Thyroid gland (tissue), 4 donors: Measurements from ENCODE around the gene APOA4. TPM values are rescaled to one million over a fixed set of nuclear protein-coding genes. Genes with fewer than 3 reads are reported as not detected.
A peak's percentile ranks its signal among the peaks of the same experiment; 100 is the strongest.
"Not testable (repeated sequence)": the region's sequence is repeated elsewhere in the genome, so short reads cannot be mapped to it uniquely, and the experiment has no call there.

Experiments
- DNase-seq, 2 donors: peaks; one replicate each; pipeline ENCODE4 v3.0.0-alpha.2; 2019
- H3K27ac ChIP-seq, 3 donors: fragments of 200-600 bp; sonication (generic); 1 replicate in 2 of 3; 2 replicates in 1 of 3; pipeline ENCODE4 v1.5.1; 2016 to 2019; ENCODE audit warnings: mild to moderate bottlenecking in 1 of 3, moderate library complexity in 1 of 3
- H3K27me3 ChIP-seq: fragments of 200-600 bp; sonication (generic); one replicate; pipeline ENCODE4 v1.5.1; 2019
- H3K36me3 ChIP-seq, 2 donors: fragments of 200-600 bp; sonication (generic); one replicate each; pipeline ENCODE4 v1.5.1; 2016 to 2019
- H3K4me1 ChIP-seq, 2 donors: fragments of 200-600 bp; sonication (generic); one replicate each; pipeline ENCODE4 v1.5.1; 2017 to 2019
- H3K4me3 ChIP-seq, 3 donors: fragments of 200-600 bp; sonication (generic); replicated peaks in 1 of 3; 1 replicate in 2 of 3; 2 replicates in 1 of 3; pipeline ENCODE4 v1.5.1; 2016; ENCODE audit warnings: mild to moderate bottlenecking in 1 of 3
- H3K9me3 ChIP-seq: fragments of 200-600 bp; sonication (generic); one replicate; pipeline ENCODE4 v1.5.1; 2017
- CTCF ChIP-seq, 6 experiments: fragments of 200-600 bp in 3 of 6; fragments of 450-650 bp in 3 of 6; sonication (generic) in 3 of 6; IDR thresholded peaks; one replicate each; pipeline ENCODE4 v1.5.1; 2016 to 2019; ENCODE audit warnings: antibody characterized with exemption in 6 of 6, mild to moderate bottlenecking in 2 of 6, inconsistent platforms in 1 of 6, moderate library complexity in 1 of 6
- POLR2A ChIP-seq, 2 donors: fragments of 450-650 bp; IDR thresholded peaks; one replicate each; pipeline ENCODE4 v1.6.1; 2017; ENCODE audit warnings: antibody characterized with exemption in 2 of 2, mild to moderate bottlenecking in 2 of 2, moderate library complexity in 1 of 2
- WGBS, 2 donors: methylation state at CpG; one replicate each; pipeline ENCODE4 v1.1.5; 2017; 5-methylcytosine and 5-hydroxymethylcytosine counted together
- intact Hi-C: fragments of 100-400 bp; cut with DNase I; formaldehyde crosslinking; loops from one replicate; pipeline ENCODE4 v1.15.1; 2023
- total RNA-seq, 4 donors: library from RNA; depleted of rRNA; stranded (reverse); fragments of >200 nt; gene quantifications; one replicate each; pipeline ENCODE4 v1.2.3, GENCODE V29; 2016

The APOA4 gene
- total RNA-seq, 4 donors from 2014 or later = not detected

GRCh38 chr11:116837231-116838091, 14.4 kb upstream of the APOA4 start, which contains the start of gene APOA1:
TSS of gene APOA1 (minus strand) at chr11:116837622. CDS start at chr11:116837387, 235 bp downstream.
- peaks cover 37 to 44% of the 10 kb centered on the region in 2 donors for H3K4me1 ChIP-seq
- 73 to 76% methylated on average over 16 to 18 of the region's 19 CpGs for WGBS, 2 donors
- no peaks in the 10 kb centered on the region for H3K27me3 ChIP-seq
- H3K27ac ChIP-seq = peak within 1 kb of the TSS; percentile 96 to 97 (median 96)
- H3K36me3 ChIP-seq = no peaks in the 10 kb centered on the region
- H3K9me3 ChIP-seq = no peaks in the 10 kb centered on the region
- no peak within 1 kb of the TSS for H3K4me3 ChIP-seq
- intact Hi-C loops = loop anchor here (5.0 kb wide), 1 partner anchor 45 kb away; the partner anchor contains the start of gene APOA5
- TF ChIP-seq CTCF (IDR thresholded peaks at IDR 0.05) (no peak), POLR2A (IDR thresholded peaks at IDR 0.05) (no peak)
- no peak for DNase-seq

GRCh38 chr11:116836632-116836991, 13.5 kb upstream of the APOA4 start:
- Histone ChIP-seq H3K4me1 (peaks cover 37 to 44% of the 10 kb centered on the region in 2 donors), H3K4me3 (no peak overlapping the region), H3K27ac (peak overlapping the region; percentile 96 to 97 (median 96)), H3K27me3 (no peaks in the 10 kb centered on the region), H3K36me3 (no peaks in the 10 kb centered on the region), H3K9me3 (no peaks in the 10 kb centered on the region)
- DNase-seq = no peak
- WGBS, 2 donors = 68 to 73% methylated on average over 7 of the region's 7 CpGs
- intact Hi-C loops = loop anchor here (5.0 kb wide), 1 partner anchor 44 kb away; the partner anchor contains the start of gene APOA5
- no peak for TF ChIP-seq POLR2A (IDR thresholded peaks at IDR 0.05)
- TF ChIP-seq CTCF (IDR thresholded peaks at IDR 0.05) = no peak

- no peaks in the 10 kb centered on the region for H3K27me3 ChIP-seq
- DNase-seq = peak; percentile 99 to 100
- intact Hi-C loops = loop anchor here (5.0 kb wide), 1 partner anchor 44 kb away; the partner anchor contains the start of gene APOA5
- peak overlapping the region in 1 of 3 donors; percentile 6 for H3K4me3 ChIP-seq
- no peaks in the 10 kb centered on the region for H3K36me3 ChIP-seq
- peak overlapping the region; percentile 96 to 97 (median 96) for H3K27ac ChIP-seq
- no peaks in the 10 kb centered on the region for H3K9me3 ChIP-seq
- peaks cover 37 to 44% of the 10 kb centered on the region in 2 donors for H3K4me1 ChIP-seq
- TF ChIP-seq CTCF (IDR thresholded peaks at IDR 0.05) (peak; percentile 20 to 80 (median 70)), POLR2A (IDR thresholded peaks at IDR 0.05) (peak in 1 of 2 donors; percentile 2)
- 10 to 28% methylated on average over 15 to 19 of the region's 57 CpGs for WGBS, 2 donors
Measured at GRCh38 chr11:116835791-116836631, 12.9 kb upstream of the APOA4 start.

- intact Hi-C loops = loop anchor here (5.0 kb wide), 1 partner anchor 43 kb away; the partner anchor contains the start of gene APOA5
- 26 to 30% methylated on average over 23 to 27 of the region's 28 CpGs for WGBS, 2 donors
Measured at GRCh38 chr11:116835042-116835772, 12.1 kb upstream of the APOA4 start.

GRCh38 chr11:116834535-116835041, 11.5 kb upstream of the APOA4 start:
- DNase-seq, H3K9me3 ChIP-seq, H3K4me3 ChIP-seq, H3K36me3 ChIP-seq, H3K27me3 ChIP-seq: not testable (repeated sequence)
- intact Hi-C loops = loop anchor here (5.0 kb wide), 1 partner anchor 42 kb away; the partner anchor contains the start of gene APOA5
- peaks cover 37 to 45% of the 10 kb centered on the region in 2 donors for H3K4me1 ChIP-seq
- H3K27ac ChIP-seq = peak overlapping the region; percentile 96 to 97 (median 96)
- 65 to 78% methylated on average over 12 to 13 of the region's 13 CpGs for WGBS, 2 donors

More at GRCh38 chr11:116835042-116835772, 12.1 kb upstream of the APOA4 start:
- Histone ChIP-seq H3K4me1 (peaks cover 37 to 44% of the 10 kb centered on the region in 2 donors), H3K9me3 (no peaks in the 10 kb centered on the region), H3K36me3 (no peaks in the 10 kb centered on the region), H3K27ac (peak overlapping the region; percentile 96 to 97 (median 96)), H3K4me3 (peak overlapping the region in 1 of 3 donors; percentile 6), H3K27me3 (no peaks in the 10 kb centered on the region)
- peak in 1 of 2 donors; percentile 35 for DNase-seq
- TF ChIP-seq POLR2A (IDR thresholded peaks at IDR 0.05) = peak in 1 of 2 donors; percentile 62
- TF ChIP-seq CTCF (IDR thresholded peaks at IDR 0.05) = no peak
